T-helper 2 cell treated with Interferon-gamma antibody and Interleukin-4, amounts not matched to agents 100 ng/mL and 5 ng/mL, for 36 hours (primary cell): ENCODE data around the gene TRABD2A. TPM values are rescaled to one million over a fixed set of nuclear protein-coding genes. Genes with fewer than 3 reads are reported as not detected.

Experiments used
- intact Hi-C: fragments of 100-400 bp; cut with micrococcal nuclease; formaldehyde crosslinking; loops from one replicate; pipeline ENCODE4 v1.15.1; 2023
- total RNA-seq: library from RNA; stranded (reverse); gene quantifications from 2 replicates; pipeline ENCODE4 v1.2.3, GENCODE V29; 2022

The TRABD2A gene
- total RNA-seq, 1 donor from 2014 or later: 64.9 TPM

GRCh38 chr2:84905181-84906107 is 24.6 kb upstream of the TRABD2A start, which contains the start of gene TMSB10:
TSS of gene TMSB10 (plus strand) at chr2:84905656.
- intact Hi-C loops: loop anchor here (1.0 to 5.0 kb wide), 7 partner anchors 11 to 123 kb away; no protein-coding TSS in a partner anchor

GRCh38 chr2:84904717-84905174 is 23.9 kb upstream of the TRABD2A start:
- intact Hi-C loops: loop anchor here (1.0 to 5.0 kb wide), 6 partner anchors 10 to 122 kb away; no protein-coding TSS in a partner anchor

DNA sequence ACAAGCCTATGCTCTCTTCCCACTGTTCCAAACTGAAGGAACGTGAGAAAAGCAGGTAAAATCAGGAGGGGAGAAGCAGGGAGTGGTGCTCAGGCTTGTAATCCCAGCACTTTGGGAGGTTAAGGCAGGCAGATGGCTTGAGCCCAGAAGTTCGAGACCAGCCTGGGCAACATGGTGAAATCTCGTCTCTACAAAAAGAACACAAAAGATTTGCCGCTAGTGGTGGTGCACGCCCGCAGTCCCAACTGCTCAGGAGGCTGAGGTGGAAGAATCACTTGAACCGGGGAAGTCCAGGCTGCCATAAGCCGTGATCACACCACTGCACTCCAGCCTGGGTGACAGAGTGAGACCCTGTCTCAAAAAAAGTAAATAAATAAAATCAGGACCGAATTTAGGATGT is 23.3 kb upstream of the TRABD2A start:
- intact Hi-C loops: loop anchor here (2.0 kb wide), 1 partner anchor 15 kb away; no protein-coding TSS in a partner anchor

GRCh38 chr2:84902526-84902925 is 21.6 kb upstream of the TRABD2A start:
- intact Hi-C loops: no loop called here

- intact Hi-C loops: no loop called here
Observed at GRCh38 chr2:84901593-84902120, 20.8 kb upstream of the TRABD2A start.

GRCh38 chr2:84900971-84901370 is 20.1 kb upstream of the TRABD2A start:
- intact Hi-C loops: no loop called here

- intact Hi-C loops: no loop called here
Observed at GRCh38 chr2:84899304-84900204, 18.7 kb upstream of the TRABD2A start.

DNA sequence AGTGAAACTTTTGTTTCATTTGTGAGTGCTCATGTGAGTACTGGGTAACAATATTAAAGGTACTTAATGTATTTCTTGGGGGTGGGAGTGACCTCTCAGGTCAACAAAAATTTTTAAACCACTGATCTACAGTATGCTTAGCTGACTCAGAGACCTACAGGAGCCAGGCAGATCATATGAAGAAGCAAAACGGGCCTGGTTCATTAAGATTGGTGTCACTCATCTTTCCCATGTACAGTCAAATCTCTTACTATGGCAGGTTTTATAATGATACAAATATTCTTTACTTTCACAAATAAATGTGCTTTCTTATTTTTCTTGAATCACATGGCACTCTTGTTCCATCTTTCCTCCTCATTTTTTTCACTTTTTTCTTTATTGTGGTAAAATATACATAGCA is 16.9 kb upstream of the TRABD2A start:
- intact Hi-C loops: loop anchor here (1.0 kb wide), 1 partner anchor 10 kb away; no protein-coding TSS in a partner anchor

DNA sequence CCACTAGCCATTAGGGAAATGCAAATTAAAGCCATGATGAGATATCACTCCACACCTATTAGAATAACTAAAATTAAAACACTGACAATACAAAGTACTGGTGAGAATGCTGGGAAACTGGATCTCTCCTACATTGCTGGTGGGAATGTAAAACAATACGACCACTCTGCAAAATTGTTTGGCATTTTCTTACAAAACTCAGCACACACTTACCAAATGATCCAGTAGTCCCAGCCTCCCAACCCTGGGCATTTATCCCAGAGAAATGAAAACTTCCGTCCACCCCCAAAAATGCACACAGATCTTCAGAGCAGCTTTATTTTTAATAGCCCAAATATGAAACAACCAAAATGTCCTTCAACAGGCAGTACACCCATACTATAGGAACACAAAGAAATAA is 15.7 kb upstream of the TRABD2A start:
- intact Hi-C loops: no loop called here

GRCh38 chr2:84894758-84895520 is 14.1 kb upstream of the TRABD2A start:
- intact Hi-C loops: loop anchor here (1.0 kb wide), 1 partner anchor 10 kb away; the partner anchor contains the start of gene TMSB10

- intact Hi-C loops: loop anchor here (1.0 kb wide), 1 partner anchor 11 kb away; the partner anchor contains the start of gene TMSB10
Observed at GRCh38 chr2:84894131-84894586, 13.3 kb upstream of the TRABD2A start.

- intact Hi-C loops: no loop called here
Observed at GRCh38 chr2:84891355-84892010, 10.6 kb upstream of the TRABD2A start.

GRCh38 chr2:84889332-84889731 is 8.4 kb upstream of the TRABD2A start:
- intact Hi-C loops: loop anchor here (2.0 kb wide), 1 partner anchor 15 kb away; the partner anchor contains the start of gene TMSB10

DNA sequence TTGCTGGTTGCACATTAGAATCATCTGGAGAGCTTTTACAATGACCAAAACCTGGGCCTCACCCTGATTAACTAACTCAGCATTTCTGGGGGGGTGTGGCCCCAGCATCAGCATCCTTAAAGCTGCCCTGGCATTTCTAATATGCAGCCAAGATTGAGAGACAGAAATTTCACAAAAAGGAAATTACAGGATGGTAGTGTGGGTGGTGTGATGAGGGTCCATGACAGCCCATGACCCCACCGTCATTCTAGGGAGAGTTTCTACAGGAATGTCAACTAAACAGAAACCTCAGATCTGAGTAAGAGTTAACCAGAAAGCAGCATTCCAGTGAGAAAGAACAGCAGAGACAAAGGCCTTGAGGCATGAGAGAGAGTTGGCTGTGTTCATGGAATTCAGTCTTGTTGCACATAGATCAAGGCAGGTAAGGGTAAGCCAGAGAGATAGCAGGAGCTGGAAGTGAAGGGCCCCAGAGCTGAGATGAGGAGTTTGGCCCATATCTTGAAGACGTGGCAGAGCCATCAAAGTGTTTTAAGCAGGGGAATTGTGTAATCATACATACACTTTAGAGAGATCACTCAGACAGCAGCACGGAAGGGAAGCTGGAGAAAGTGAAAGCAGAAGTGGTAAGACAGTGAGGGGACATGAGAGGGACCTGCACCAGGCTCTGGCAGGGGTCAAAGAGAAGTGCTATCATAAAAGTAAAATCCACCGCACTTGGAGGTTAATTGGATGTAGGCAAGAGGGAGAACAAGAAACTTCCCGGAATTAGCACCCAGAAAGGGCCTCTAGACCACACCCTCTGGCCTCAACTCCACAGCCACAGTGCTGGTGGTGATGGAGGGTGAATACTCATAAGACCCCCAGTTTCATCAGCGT is 7.8 kb upstream of the TRABD2A start:
- intact Hi-C loops: loop anchor here (2.0 kb wide), 1 partner anchor 16 kb away; the partner anchor contains the start of gene TMSB10

GRCh38 chr2:84886791-84887190 is 5.9 kb upstream of the TRABD2A start:
- intact Hi-C loops: no loop called here

DNA sequence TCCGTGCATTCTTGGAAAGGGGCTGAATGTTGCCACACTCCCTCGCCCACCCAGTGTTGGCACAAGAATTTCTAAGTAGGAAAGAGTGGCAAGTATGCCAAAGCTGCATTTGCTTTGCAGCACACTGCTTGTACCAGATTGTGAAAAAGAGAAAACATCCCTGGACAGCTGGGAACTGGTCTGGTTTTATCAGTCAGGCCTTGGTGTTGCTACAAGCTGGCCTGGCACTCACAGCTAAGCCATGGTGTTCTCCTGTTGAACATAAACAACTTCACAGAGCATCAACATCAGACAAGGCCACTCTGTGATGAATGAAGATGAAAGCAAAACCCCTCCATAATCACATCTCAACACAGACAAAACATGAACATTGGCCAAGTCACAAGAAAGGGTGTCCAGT is 4.2 kb upstream of the TRABD2A start:
- intact Hi-C loops: no loop called here

- intact Hi-C loops: no loop called here
Observed at GRCh38 chr2:84884449-84884848, 3.6 kb upstream of the TRABD2A start.

DNA sequence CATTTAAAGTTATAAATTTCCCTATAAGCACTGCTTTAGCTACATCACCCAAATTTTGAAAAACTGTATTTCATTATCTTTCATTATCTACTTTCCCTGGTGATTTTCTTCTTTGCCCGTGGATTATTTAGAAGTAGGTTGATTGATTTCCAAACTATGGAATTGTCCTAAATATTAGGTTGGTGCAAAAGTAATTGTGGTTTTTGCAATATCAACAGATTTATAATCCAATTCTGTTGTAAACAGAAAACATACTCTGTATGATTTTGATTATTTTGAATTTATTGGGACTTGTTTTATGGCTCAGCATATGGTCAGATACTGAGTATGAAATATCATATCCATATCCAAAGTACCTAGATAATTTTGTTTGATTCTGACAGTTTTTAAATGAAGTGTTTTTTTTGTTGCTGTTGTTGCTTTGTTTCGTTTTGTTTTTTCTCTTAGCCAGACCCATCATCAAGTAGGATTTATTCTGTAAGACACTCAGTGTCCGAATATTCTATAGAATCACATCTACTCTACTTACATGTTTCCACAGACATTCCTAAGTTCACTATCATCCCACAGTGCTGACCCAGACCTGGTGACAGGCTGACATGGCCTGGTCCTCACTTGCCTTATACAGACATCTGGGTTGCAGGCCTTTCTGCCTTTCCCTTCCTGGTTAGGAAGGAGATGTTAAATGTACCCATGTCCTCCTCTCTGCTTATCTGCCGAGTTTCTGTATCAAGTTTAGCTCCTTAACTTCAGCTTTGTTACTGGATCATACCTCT is 2.1 kb upstream of the TRABD2A start:
- intact Hi-C loops: loop anchor here (1.0 kb wide), 4 partner anchors 18 to 388 kb away; partner anchors contain the start of gene TMSB10
